HG02943 (cell line): ENCODE measurements around the gene BCL2L13.
"Not testable (repeated sequence)": the region's sequence is repeated elsewhere in the genome, so short reads cannot be mapped to it uniquely, and the experiment has no call there.

ENCODE experiments used
- ATAC-seq: cut with Tn5 transposase; IDR thresholded peaks from one replicate; pipeline ENCODE4 v1.9.1; 2021; ENCODE audit warnings: mild to moderate bottlenecking, low read depth, moderate library complexity; ENCODE audit not compliant: unreplicated experiment

Gene BCL2L13

DNA sequence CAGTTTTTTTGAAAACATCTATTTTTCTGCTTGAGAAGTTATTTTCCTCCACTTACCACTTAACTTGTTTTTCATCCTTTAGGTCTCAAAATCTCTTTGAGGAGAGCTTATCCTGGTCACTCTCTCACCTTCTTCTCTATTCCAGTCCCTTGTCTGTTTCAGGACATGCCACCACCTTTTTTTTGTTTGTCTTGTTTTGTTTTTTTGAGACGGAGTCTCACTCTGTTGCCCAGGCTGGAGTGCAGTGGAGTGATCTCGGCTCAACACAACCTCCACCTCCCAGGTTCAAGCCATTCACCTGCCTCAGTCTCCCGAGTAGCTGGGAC, 4.6 kb upstream of the BCL2L13 start:
- no peak for ATAC-seq

DNA sequence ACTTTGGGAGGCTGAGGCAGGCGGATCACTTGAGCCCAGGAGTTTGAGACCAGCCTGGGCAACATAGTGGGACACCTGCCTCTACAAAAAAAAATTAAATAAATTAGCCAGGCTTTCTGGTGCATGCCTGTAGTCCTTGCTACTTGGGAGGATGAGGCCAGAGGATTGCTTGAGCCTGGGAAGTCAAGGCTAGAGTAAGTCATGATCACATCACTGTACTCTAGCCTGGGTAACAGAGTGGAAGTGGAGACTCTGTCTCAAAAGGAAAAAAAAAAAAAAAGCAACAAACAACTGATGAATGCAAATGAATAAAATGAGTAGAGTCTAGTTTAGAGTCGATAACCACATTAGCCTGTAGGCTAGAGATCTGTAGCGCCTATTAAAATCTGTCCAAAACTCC, 3.9 kb upstream of the BCL2L13 start:
- no peak for ATAC-seq

DNA sequence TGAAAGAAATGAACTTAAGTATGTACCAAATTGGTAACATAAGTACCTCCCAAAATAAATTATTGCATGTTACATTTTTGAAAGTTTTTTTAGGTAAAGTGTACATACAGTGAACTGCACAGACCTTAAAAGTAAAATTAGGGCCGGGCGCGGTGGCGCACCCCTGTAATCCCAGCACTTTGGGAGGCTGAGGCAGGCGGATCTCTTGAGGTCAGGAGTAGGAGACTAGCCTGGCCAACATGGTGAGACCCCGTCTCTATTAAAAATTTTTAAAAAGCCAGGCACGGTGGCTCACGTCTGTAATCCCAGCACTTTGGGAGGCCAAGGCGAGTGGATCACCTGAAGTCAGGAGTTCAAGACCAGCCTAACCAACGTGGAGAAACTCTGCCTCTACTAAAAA, 1.7 kb upstream of the BCL2L13 start:
- ATAC-seq, result not testable (repeated sequence)

DNA sequence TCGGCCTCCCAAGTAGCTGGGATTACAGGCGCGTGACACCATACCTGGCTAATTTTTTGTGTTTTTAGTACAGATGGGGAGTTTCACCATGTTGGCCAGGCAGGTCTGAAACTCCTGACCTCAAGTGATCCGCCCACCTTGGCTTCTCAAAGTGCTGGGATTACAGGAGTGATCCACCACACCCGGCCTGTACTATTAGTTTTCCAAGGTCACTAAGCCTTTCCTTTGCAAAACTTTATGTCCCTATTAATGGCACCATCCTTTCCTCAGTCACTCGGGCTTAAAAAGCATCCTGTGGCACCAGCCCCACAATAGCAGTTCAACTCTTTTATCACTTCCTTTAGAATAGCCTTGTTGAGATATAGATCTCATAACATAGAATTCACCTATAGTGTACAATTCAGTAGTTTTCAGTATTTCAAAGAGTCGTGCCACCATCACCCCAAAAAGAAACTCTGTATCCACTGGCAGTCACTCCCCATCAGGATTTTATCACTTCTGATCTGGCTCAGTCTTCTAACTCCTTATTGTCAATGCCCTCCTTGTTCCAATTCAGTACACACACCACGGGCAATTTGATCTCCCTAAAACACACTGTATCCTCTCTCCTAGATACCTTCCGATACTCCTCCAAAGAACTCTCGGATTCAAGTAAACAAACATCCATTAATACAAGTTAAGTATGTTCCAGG, 921 bp upstream of the BCL2L13 start:
- ATAC-seq, result no peak

DNA sequence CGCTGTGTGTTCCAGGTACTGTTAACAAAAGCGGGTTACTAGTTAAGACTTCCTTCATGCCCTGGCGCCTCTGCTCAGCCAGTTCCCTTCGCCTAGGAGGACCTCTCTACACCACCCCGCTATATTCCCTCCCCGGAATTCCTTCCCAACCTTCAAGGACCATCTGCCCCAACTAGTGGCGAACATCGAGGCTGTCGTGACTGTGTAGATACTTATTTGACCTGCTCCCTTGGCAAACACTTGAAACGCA, 450 bp upstream of the BCL2L13 start:
- ATAC-seq, result peak; percentile 7

DNA sequence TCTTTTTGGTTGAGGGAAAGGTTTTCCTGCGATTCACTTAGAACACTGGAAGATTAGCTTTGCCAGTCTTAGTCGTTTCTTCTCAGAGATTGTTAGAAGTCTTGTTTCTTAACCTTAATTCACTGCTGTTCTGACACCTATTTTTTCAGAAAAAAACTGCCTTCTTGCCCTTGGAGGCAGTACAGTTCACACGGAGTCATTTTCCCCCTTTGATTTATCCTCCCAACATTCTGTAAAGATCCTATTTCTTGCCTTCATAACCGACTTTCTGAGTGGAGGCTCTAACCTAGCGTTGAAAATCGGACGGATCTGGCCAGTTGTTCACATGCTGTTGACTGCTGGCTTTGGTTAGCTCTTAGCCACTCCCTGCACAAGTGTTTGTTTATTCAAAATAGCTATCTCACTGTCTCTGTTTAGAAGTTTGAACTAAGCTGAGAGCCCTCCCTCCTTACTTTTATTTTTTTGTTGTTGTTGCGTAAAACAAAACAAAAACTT, 737 bp downstream of the BCL2L13 start:
- ATAC-seq, result no peak

DNA sequence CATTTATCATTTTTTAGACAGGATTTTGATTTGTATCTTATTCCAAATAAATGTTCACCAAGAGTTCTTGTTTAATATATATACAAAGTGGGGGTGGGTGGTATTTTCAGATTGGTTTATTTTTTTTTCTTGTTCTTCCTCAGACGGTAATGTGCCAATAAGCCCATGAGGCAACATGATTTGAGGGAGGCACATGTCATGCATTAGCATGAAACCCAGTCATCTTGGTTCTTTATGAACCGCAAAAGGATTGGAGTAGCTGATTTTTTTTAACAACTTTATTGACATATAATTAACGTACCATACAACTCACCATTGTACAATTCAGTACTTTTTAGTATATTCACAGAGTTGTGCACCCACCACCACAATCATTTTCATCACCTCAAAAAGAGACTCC, 2.7 kb downstream of the BCL2L13 start:
- no peak for ATAC-seq

DNA sequence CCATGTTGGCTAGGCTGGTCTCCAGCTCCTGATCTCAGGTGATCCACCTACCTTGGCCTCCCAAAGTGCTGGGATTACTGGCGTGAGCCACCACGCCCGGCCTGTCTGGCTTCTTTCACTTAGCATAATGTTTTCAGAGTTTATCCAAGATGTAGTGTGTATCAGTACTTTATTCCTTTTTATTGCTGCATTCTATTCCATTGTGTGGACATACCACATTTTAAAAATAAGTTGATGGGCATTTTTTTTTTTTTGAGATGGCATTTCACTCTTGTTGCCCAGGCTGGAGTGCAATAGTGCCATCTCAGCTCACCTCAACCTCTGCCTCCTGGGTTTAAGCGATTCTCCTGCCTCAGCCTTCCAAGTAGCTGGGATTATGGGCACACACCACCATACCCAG, 3.8 kb downstream of the BCL2L13 start:
- not testable (repeated sequence) for ATAC-seq

DNA sequence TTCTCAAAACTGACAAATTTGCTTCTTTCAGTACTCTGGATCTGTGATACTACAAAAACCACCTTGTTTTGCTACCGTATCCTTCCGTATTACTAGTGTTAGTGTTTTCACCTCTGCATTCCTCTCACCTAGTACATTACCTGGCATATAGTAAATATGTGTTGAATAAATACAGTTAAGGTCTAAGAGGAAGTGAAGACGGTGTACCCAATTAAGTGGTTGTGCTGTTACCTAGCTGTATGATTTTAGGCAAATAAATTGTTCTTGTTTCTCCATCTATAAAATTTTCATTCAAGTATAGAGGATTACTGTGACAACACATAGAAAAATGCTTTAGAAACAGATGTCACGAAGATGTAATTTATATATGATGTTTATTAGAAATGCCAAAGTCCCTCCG, 8.9 kb downstream of the BCL2L13 start:
- no peak for ATAC-seq

DNA sequence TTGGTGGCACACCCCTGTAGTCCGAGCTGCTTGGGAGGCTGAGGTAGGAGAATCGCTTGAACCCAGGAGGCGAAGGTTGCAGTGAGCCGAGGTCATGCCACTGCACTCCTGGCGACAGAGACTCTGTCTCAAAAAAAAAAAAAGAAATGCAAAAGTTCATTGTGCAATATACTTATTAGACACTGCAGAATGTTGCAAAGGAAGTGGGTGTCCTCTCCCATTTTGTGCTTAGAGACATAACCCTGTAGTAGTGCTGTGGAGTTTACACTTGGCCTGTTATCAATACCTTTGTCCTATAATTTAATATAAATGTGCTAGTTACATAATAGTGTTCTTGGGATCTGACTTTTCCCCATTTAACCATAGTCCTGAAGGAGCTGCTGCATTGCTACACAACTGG, 9.4 kb downstream of the BCL2L13 start:
- ATAC-seq, result no peak

DNA sequence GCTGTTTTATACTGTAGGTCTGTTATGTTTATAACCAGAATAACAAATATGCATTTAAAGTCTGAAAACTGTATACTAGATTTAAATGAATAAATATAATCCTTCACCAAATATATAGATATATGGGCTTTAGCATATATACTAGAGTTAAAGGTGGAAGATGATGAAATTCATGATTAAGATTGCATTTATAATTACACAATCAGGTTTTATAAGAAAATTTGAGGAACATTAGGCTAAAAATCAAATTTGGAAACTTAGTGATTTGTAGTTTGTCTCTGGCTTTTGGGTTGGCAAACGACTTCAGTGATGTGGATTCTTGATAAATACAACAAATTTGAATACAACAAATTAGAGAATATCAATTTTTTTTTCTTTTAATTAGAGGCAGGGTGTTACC, 10.0 kb downstream of the BCL2L13 start:
- ATAC-seq, result no peak

DNA sequence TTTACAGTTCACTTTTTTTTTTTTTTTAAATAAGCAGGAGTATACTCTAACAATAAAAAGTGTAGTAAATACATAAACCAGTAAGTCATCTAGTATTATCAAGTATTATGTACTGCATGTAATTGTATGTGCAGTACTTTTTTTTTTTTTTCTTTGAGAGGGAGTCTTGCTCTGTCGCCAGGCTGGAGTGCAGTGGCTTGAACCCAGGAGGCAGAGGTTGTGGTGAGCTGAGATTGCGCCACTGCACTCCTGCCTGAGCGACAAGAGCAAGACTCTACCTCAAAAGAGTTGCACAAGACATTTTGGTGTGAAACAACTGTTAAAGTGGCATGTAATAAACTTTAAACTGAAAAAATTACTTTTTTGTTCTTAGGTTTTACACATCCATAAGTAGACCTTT, 16.7 kb downstream of the BCL2L13 start:
- ATAC-seq, result no peak

DNA sequence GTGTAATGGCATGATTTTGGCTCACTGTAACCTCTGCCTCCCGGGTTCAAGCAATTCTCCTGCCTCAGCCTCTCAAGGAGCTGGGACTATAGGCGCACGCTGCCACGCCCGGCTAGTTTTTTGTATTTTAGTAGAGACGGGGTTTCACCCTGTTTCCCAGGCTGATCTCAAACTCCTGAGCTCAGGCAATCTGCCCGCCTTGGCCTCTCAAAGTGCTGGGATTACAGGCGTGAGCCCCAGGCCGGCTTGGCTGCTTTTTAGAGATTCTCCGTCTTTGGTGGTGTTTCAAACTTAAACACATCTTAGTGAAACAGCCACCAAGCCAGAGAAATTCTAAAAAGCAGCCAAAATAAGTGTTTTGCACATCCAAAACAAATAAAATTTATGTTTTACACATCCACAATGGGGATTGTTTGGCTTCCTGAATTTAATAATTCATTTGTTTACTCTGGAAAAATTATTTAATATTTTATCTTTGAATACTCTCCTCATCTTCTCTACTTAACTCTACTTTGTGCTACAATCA, 18.4 kb downstream of the BCL2L13 start:
- ATAC-seq, result no peak

DNA sequence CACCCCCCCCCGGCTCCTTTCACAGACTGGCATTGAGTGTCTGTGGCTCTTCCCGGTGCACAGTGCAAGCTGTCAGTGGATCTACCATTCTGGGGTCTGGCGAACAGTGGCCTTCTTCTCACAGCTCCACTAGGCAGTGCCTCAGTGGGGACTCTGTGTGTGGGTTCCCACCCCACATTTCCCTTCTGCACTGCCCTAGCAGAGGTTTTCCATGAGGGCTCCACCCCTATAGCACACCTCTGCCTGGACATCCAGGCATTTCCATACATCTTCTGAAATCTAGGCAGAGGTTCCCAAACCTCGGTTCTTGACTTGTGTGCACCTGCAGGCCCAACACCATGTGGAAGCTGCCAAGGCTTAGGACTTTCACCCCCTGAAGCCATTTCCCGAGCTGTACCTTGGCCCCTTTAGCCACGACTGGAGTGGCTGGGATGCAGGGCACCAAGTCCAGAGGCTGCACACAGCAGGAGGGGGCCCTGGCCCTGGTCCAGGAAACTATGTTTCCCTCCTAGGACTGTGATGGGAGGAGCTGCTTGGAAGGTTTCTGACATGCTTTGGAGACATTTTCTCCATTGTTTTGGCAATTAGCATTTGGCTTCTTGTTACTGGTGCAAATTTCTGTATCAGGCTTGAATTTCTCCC, 26.0 kb downstream of the BCL2L13 start:
- ATAC-seq, result no peak

DNA sequence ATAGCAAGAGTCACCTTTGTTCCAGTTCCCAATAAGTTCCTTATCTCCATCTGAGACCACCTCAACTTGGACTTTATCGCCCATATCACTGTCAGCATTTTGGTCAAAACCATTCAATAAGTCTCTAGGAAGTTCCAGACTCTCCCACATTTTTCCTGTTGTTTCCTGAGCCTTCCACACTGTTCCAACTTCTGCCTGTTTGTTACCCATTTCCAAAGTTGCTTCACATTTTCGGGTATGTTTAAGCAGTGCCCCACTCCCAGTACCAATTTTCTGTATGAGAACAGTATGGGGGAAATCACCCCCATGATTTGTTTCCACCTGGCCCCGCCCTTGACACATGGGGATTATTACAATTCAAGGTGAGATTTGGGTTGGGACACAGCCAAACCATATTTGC, 26.7 kb downstream of the BCL2L13 start:
- no peak for ATAC-seq

DNA sequence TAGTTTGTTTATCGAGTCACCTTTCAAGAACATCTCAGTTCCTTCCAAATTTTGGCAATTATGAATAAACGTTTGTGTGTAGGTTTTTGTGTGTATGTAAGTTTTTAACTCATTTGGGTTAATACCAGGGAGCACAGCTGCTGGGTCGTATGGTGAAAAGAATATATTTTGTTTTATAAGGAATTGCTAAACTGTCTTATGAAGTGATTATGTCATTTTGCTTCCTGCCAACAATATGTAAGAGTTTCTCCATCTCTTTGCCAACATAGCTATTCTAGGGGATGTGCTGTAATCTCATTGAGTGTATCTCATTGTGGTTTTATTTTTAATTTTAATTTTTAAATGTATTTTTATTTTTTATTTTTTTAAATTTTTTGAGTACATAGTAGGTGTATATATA, 27.3 kb downstream of the BCL2L13 start:
- no peak for ATAC-seq

DNA sequence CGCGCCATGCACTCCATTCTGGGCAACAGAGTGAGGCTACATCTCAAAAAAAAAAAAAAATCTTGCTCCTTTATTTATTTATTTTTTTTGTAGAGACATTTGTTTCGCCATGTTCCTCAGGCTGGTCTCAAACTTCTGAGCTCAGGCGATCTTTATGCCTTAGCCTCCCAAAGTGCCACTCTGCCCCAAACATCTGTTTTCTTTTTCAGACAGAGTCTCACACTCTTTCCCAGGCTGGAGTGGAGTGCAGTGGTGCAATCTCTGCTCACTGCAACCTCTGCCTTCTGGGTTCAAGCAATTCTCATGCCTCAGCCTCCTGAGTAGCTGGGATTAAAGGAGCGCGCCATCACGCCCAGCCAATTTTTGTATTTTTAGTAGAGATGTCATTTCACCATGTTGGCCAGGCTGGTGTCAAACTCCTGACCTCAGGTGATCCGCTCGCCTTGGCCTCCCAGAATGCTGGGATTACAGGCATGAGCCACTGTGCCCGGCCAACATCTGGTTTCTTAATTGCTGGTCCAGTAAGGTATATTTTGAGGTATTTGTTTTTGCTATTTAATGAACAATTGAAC, 33.0 kb downstream of the BCL2L13 start:
- not testable (repeated sequence) for ATAC-seq

DNA sequence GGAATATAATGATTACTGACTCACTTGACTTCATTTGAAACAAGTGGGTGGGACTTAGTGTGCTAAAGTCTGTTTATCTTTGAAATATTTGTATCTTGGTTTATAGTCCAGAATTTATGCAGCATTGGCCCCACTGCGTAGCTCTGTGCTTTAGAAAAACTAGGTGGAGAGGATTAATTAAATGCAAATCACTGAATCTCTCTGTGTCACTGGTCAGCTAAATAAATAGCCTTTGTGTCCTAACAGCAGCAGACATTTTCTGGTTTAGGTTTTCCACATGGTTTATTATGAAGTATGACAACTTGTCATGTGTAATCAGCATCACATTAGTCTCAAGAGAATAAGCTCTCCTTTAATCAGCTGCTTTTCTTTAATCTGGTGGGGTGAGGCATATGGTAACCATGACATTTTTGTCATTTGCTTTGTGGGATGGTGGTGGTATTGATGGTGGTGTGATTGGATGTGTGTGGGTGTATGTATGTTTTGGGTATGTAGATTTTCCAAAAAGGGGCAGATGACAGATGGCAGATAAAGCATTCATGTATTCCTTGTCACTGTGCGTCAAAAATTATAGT, 33.9 kb downstream of the BCL2L13 start:
- ATAC-seq, result no peak

DNA sequence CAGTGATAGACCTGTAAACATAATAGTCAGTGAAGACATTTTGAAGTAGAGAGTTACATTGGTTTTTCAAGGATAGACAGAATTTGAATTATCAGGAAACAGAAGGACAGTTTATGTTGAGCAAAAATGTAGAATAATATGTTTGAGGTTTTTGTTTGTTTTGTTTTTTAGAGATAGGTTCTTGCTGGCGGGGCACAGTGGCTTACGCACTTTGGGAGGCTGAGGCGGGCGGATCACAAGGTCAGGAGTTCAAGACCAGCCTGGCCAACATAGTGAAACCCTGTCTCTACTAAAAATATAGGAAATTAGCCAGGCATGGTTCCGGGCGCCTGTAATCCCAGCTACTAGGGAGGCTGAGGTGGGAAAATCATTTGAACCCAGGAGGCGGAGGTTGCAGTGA, 35.6 kb downstream of the BCL2L13 start:
- ATAC-seq, result no peak

DNA sequence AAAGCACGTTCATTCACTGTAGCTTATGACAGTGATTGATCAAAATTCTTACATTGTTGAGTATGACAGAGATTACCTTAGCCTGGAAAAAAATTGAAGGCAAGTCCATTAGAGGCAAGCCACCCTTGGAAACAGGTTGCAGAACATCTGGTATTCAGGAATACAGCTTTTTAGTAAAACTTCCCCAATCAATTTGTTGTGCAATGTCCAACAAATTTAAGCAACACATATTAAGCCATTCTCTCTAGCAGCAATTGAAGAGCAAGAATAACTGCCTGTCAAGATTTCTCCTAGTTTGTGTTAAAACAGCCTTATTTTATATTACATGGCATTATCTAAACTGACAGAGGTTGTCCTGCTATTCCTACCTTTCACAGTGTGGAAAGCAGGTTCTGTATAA, 37.0 kb downstream of the BCL2L13 start:
- no peak for ATAC-seq

DNA sequence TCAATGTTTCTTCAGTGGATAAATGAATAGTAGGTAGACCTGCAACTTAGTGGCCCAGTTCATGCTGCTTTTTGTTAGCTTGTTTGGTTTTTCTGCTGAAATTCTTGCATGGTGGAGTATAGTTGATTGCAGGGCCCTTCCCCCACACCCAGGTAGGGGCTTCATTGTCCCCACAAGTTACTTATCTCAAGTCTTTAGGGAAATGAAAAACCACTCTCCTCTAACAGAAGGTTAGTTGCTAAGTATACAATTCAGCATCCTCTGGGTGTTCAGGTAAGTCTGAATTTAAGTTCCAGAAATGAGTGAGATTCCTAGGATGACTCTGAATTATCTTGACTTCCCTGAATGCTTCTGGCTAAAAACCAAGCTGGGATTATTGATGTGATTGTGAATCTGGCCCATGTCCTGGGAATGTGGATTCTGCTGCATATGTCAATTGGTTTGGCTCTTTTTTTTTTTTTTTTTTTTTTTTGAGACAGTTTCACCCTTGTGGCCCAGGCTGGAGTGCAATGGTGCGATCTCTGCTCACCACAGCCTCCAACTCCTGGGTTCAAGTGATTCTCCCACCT, 40.3 kb downstream of the BCL2L13 start:
- no peak for ATAC-seq

DNA sequence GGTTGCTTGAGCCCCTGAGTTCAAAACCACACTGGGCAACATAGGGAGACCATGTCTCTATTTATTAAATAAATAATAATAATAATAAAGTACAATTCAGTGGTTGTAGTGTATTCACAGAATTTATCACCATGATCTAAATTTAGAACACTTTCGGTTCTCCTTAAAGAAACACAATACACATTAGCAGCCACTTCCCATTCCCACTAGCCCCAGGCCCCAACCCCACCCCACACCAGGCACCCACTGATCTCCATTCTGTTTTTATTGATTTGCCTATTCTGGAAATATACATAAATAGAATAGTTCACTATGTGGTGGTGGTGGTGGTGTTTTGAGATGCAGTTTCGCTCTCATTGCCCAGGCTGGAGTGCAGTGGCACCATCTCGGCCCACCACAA, 45.7 kb downstream of the BCL2L13 start:
- ATAC-seq, result no peak
